SK-N-SH (cell line): ENCODE data around the gene SNX5.

Source experiments
- CTCF ChIP-seq: fragments of 200-600 bp; sonication (generic); IDR thresholded peaks from 2 replicates; pipeline ENCODE4 v1.6.1; 2017; ENCODE audit warnings: antibody characterized with exemption, mild to moderate bottlenecking, moderate library complexity
- EP300 ChIP-seq, 2 experiments: IDR thresholded peaks; 2 replicates each; pipeline versions ENCODE4 v1.4.0 to v1.6.1; 2012; ENCODE audit warnings: borderline replicate concordance in 1 of 2, low read depth in 1 of 2, low read length in 1 of 2
- JUND ChIP-seq: IDR thresholded peaks from 2 replicates; pipeline ENCODE4 v1.4.0; 2012
- NRF1 ChIP-seq: IDR thresholded peaks from 2 replicates; pipeline ENCODE4 v1.6.1; 2012; ENCODE audit warnings: low read depth, mild to moderate bottlenecking, low read length
- POLR2AphosphoS5 ChIP-seq: IDR thresholded peaks from 2 replicates; pipeline ENCODE4 v1.6.1; 2012; ENCODE audit warnings: low read depth, low read length
- RAD21 ChIP-seq: IDR thresholded peaks from 2 replicates; pipeline ENCODE4 v1.6.1; 2012; ENCODE audit warnings: mild to moderate bottlenecking, low read length
- REST ChIP-seq: IDR thresholded peaks from 2 replicates; pipeline ENCODE4 v1.6.1; 2012; ENCODE audit warnings: mild to moderate bottlenecking, low read depth, low read length, moderate library complexity
- TCF12 ChIP-seq: IDR thresholded peaks from 2 replicates; pipeline ENCODE4 v1.4.0; 2012
- USF2 ChIP-seq: fragments of 150-350 bp; IDR thresholded peaks from 2 replicates; pipeline ENCODE4 v1.6.1; 2017; ENCODE audit warnings: antibody characterized with exemption, low read length, low read depth, borderline replicate concordance
- TF ChIP-seq, protein P1 (sequence below): IDR thresholded peaks from 2 replicates; pipeline ENCODE4 v1.4.0; 2012; ENCODE audit warnings: low read depth, borderline replicate concordance

DNA sequence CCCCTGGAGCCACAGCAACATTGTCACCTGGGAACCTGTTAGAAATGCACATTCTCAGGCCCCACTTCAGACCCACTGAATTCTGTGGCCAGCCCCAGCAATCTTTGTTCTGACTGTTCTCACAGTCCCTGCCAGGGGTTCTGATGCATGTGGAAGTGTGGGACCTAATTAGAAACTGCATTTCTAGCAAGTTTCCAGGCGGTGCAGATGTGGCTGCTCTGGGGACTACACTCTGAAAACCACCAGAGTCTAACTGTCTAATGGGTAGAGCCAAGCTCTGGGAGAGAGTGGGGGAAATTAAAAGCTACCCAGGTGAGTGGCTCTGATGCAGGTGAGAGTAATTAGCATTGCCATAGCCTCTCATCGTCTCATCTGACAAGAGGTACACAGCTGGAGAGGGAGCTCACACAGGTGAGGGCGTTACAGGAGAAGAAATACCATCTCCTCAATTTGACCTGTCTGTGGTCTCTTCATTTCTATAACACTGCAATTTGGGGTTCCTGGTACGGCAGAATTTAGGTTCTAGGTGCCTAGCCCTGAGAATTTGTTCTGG is 66.0 kb downstream of the SNX5 start:
- TF ChIP-seq CTCF (no peak), NRF1 (no peak), RAD21 (no peak), REST (no peak), EP300 (IDR thresholded peaks at IDR 0.05; ENCODE audit: borderline replicate concordance in 1 of 2, low read depth in 1 of 2, low read length in 1 of 2) (no peak), TCF12 (no peak), USF2 (no peak), POLR2AphosphoS5 (no peak), JUND (no peak)
- TF ChIP-seq, protein P1, sequence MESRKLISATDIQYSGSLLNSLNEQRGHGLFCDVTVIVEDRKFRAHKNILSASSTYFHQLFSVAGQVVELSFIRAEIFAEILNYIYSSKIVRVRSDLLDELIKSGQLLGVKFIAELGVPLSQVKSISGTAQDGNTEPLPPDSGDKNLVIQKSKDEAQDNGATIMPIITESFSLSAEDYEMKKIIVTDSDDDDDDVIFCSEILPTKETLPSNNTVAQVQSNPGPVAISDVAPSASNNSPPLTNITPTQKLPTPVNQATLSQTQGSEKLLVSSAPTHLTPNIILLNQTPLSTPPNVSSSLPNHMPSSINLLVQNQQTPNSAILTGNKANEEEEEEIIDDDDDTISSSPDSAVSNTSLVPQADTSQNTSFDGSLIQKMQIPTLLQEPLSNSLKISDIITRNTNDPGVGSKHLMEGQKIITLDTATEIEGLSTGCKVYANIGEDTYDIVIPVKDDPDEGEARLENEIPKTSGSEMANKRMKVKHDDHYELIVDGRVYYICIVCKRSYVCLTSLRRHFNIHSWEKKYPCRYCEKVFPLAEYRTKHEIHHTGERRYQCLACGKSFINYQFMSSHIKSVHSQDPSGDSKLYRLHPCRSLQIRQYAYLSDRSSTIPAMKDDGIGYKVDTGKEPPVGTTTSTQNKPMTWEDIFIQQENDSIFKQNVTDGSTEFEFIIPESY = no peak
